GM21723 (cell line): ENCODE results near the gene MGME1.
"Not testable (repeated sequence)": the region's sequence is repeated elsewhere in the genome, so short reads cannot be mapped to it uniquely, and the experiment has no call there.

ENCODE experiments used
- ATAC-seq: cut with Tn5 transposase; IDR thresholded peaks from one replicate; pipeline ENCODE4 v1.9.1; 2021; ENCODE audit warnings: mild to moderate bottlenecking, moderate library complexity; ENCODE audit not compliant: unreplicated experiment

Gene MGME1

GRCh38 chr20:17959257-17959627, 9.6 kb upstream of the MGME1 start:
- no peak for ATAC-seq

GRCh38 chr20:17960400-17960885, 8.4 kb upstream of the MGME1 start:
- ATAC-seq = not testable (repeated sequence)

GRCh38 chr20:17960927-17961586, 7.8 kb upstream of the MGME1 start:
- ATAC-seq = no peak

GRCh38 chr20:17961587-17961940, 7.3 kb upstream of the MGME1 start:
- ATAC-seq = no peak

- no peak for ATAC-seq
Measured at GRCh38 chr20:17963114-17963897, 5.5 kb upstream of the MGME1 start.

GRCh38 chr20:17964073-17964472, 4.7 kb upstream of the MGME1 start:
- no peak for ATAC-seq

- no peak for ATAC-seq
Measured at GRCh38 chr20:17964632-17965031, 4.2 kb upstream of the MGME1 start.

- ATAC-seq = no peak
Measured at GRCh38 chr20:17965042-17965697, 3.6 kb upstream of the MGME1 start.

GRCh38 chr20:17966432-17967310, 2.1 kb upstream of the MGME1 start:
- no peak for ATAC-seq

GRCh38 chr20:17967521-17968365, 1.1 kb upstream of the MGME1 start:
- ATAC-seq = peak; percentile 0

- peak; percentile 13 for ATAC-seq
Measured at GRCh38 chr20:17969278-17969883, 563 bp downstream of the MGME1 start.

GRCh38 chr20:17969884-17970409, 1.1 kb downstream of the MGME1 start:
- no peak for ATAC-seq

GRCh38 chr20:17971300-17972013, 2.6 kb downstream of the MGME1 start:
- no peak for ATAC-seq

- ATAC-seq = no peak
Measured at GRCh38 chr20:17972121-17972520, 3.3 kb downstream of the MGME1 start.

GRCh38 chr20:17976305-17976704, 7.5 kb downstream of the MGME1 start:
- no peak for ATAC-seq

- no peak for ATAC-seq
Measured at GRCh38 chr20:17985388-17986018, 16.7 kb downstream of the MGME1 start.

- no peak for ATAC-seq
Measured at GRCh38 chr20:17987988-17988387, 19.2 kb downstream of the MGME1 start.

GRCh38 chr20:17990278-17990972, 21.6 kb downstream of the MGME1 start:
- no peak for ATAC-seq
